K562 (cell line): ENCODE results near the gene NMNAT1. TPM values are rescaled to one million over a fixed set of nuclear protein-coding genes. Genes with fewer than 3 reads are reported as not detected.
A peak's percentile ranks its signal among the peaks of the same experiment; 100 is the strongest.

Source experiments
- HDAC8 ChIP-seq: fragments of 450-650 bp; IDR thresholded peaks from 2 replicates; pipeline ENCODE4 v1.6.1; 2016; ENCODE audit warnings: mild to moderate bottlenecking, missing genetic modification characterization, moderate library complexity, missing compliant biosample characterization
- LEF1 ChIP-seq: fragments of 450-650 bp; IDR thresholded peaks from 2 replicates; pipeline ENCODE4 v1.6.1; 2016; ENCODE audit warnings: mild to moderate bottlenecking
- NFXL1 ChIP-seq: fragments of 450-650 bp; formaldehyde crosslinking; IDR thresholded peaks from 2 replicates; pipeline ENCODE4 v1.4.0; 2021; ENCODE audit warnings: mild to moderate bottlenecking
- SNAPC5 ChIP-seq: fragments of 250-450 bp; sonication (Bioruptor Pico); IDR thresholded peaks from 2 replicates; pipeline ENCODE4 v1.8.0; 2021; ENCODE audit warnings: moderate library complexity, mild to moderate bottlenecking, inconsistent platforms
- TBP ChIP-seq: optimal IDR thresholded peaks from 2 replicates; pipeline ENCODE3; 2011; ENCODE audit warnings: low read depth, low read length, improper control_type of control experiment
- U2AF2 ChIP-seq: fragments of 200-400 bp; formaldehyde crosslinking; optimal IDR thresholded peaks from 2 replicates; pipeline ENCODE3; 2017; ENCODE audit warnings: low read depth, mild to moderate bottlenecking, low read length
- ZNF280A ChIP-seq: fragments of 450-650 bp; IDR thresholded peaks from 2 replicates; pipeline ENCODE4 v1.6.1; 2018; ENCODE audit warnings: mild to moderate bottlenecking, low read depth; ENCODE audit not compliant: partially characterized antibody
- polyA plus RNA-seq, 8 experiments: library from polyadenylated mRNA; depleted of rRNA in 4 of 8; stranded (reverse) in 5 of 8; unstranded in 3 of 8; fragments of >200 nt; fragmentation: Nextera tagmentation in 2 of 8; fragmentation: Illumina TruSeq in 1 of 8; extraction: Ambion mirVana in 2 of 8; extraction: Trizol in 1 of 8; gene quantifications; 2 replicates each; pipeline versions ENCODE4 v1.2.1 to v1.2.3, GENCODE V29; 2011 to 2014; ENCODE audit warnings: inconsistent platforms in 1 of 8, missing spikeins in 1 of 8
- total RNA-seq, 7 experiments: library from RNA; depleted of rRNA in 6 of 7; stranded (reverse); fragments of >200 nt in 6 of 7; fragmentation: Illumina TruSeq in 2 of 7; extraction: Trizol in 2 of 7; gene quantifications; 2 replicates each; pipeline versions ENCODE4 v1.2.1 to v1.2.3, GENCODE V29; 2011 to 2021; ENCODE audit warnings: low replicate concordance in 1 of 7
- TF ChIP-seq, protein P1 (sequence below): fragments of 450-650 bp; IDR thresholded peaks from 2 replicates; pipeline ENCODE4 v1.6.1; 2016; ENCODE audit warnings: mild to moderate bottlenecking, moderate library complexity
- TF ChIP-seq, protein P2 (sequence below), 2 experiments: fragments of 150-350 bp in 1 of 2; IDR thresholded peaks; 2 replicates each; pipeline ENCODE4 v1.6.1; 2012 to 2016; ENCODE audit warnings: low read depth in 2 of 2, low read length in 2 of 2, mild to moderate bottlenecking in 1 of 2, moderate library complexity in 1 of 2

Gene NMNAT1
- total and polyA plus RNA-seq, 9 of the 15 experiments (the other 6 are each of a cell fraction or from before 2014, with no cell fraction given): 5.1 to 14.6 (median 12.1) TPM

DNA sequence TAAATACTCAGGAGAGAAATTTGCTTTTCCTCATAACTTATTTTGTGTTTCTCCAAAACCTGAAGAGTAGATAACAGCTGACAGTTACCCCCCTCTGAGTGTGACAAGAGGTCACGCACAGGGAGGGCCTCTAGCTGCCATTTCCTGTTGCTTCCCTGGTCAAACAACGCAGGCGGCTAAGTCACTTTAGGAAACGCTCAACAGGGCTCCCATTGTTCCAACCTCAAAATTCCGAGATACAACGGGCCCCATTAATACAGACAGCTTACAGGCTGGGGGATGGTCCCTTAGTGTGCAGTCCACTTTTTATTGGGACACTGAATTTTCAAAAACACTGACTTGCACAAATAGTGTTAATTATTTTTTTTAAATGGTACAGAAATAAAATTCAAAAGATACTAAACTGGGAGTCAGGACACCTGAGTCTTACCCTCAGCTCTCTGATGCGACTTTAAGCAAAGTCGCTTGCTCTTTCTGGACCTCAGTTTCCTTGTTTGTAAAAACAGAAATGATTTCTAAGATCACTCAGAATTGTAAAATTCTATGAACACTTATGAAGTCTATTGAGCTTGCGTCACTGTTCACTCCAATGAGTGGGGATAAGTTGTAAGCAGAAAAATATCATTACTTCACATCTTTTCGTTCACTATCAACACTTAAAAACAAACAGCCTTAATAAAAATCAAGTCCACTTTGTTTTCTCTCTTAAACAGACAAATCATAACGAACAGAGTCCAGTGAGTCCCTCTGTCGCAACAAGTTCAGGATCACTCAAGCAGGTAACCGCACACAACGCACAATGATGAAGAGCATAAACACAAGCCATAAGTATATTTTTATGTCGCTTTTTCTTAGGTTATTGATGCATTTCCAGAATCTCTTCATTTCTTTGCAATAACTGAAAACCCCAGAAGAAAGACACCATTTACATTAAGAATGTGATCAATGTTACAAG is 13.6 kb upstream of the NMNAT1 start (continued):
- TF ChIP-seq, protein P1, sequence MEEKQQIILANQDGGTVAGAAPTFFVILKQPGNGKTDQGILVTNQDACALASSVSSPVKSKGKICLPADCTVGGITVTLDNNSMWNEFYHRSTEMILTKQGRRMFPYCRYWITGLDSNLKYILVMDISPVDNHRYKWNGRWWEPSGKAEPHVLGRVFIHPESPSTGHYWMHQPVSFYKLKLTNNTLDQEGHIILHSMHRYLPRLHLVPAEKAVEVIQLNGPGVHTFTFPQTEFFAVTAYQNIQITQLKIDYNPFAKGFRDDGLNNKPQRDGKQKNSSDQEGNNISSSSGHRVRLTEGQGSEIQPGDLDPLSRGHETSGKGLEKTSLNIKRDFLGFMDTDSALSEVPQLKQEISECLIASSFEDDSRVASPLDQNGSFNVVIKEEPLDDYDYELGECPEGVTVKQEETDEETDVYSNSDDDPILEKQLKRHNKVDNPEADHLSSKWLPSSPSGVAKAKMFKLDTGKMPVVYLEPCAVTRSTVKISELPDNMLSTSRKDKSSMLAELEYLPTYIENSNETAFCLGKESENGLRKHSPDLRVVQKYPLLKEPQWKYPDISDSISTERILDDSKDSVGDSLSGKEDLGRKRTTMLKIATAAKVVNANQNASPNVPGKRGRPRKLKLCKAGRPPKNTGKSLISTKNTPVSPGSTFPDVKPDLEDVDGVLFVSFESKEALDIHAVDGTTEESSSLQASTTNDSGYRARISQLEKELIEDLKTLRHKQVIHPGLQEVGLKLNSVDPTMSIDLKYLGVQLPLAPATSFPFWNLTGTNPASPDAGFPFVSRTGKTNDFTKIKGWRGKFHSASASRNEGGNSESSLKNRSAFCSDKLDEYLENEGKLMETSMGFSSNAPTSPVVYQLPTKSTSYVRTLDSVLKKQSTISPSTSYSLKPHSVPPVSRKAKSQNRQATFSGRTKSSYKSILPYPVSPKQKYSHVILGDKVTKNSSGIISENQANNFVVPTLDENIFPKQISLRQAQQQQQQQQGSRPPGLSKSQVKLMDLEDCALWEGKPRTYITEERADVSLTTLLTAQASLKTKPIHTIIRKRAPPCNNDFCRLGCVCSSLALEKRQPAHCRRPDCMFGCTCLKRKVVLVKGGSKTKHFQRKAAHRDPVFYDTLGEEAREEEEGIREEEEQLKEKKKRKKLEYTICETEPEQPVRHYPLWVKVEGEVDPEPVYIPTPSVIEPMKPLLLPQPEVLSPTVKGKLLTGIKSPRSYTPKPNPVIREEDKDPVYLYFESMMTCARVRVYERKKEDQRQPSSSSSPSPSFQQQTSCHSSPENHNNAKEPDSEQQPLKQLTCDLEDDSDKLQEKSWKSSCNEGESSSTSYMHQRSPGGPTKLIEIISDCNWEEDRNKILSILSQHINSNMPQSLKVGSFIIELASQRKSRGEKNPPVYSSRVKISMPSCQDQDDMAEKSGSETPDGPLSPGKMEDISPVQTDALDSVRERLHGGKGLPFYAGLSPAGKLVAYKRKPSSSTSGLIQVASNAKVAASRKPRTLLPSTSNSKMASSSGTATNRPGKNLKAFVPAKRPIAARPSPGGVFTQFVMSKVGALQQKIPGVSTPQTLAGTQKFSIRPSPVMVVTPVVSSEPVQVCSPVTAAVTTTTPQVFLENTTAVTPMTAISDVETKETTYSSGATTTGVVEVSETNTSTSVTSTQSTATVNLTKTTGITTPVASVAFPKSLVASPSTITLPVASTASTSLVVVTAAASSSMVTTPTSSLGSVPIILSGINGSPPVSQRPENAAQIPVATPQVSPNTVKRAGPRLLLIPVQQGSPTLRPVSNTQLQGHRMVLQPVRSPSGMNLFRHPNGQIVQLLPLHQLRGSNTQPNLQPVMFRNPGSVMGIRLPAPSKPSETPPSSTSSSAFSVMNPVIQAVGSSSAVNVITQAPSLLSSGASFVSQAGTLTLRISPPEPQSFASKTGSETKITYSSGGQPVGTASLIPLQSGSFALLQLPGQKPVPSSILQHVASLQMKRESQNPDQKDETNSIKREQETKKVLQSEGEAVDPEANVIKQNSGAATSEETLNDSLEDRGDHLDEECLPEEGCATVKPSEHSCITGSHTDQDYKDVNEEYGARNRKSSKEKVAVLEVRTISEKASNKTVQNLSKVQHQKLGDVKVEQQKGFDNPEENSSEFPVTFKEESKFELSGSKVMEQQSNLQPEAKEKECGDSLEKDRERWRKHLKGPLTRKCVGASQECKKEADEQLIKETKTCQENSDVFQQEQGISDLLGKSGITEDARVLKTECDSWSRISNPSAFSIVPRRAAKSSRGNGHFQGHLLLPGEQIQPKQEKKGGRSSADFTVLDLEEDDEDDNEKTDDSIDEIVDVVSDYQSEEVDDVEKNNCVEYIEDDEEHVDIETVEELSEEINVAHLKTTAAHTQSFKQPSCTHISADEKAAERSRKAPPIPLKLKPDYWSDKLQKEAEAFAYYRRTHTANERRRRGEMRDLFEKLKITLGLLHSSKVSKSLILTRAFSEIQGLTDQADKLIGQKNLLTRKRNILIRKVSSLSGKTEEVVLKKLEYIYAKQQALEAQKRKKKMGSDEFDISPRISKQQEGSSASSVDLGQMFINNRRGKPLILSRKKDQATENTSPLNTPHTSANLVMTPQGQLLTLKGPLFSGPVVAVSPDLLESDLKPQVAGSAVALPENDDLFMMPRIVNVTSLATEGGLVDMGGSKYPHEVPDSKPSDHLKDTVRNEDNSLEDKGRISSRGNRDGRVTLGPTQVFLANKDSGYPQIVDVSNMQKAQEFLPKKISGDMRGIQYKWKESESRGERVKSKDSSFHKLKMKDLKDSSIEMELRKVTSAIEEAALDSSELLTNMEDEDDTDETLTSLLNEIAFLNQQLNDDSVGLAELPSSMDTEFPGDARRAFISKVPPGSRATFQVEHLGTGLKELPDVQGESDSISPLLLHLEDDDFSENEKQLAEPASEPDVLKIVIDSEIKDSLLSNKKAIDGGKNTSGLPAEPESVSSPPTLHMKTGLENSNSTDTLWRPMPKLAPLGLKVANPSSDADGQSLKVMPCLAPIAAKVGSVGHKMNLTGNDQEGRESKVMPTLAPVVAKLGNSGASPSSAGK: no peak
- TF ChIP-seq, protein P2, sequence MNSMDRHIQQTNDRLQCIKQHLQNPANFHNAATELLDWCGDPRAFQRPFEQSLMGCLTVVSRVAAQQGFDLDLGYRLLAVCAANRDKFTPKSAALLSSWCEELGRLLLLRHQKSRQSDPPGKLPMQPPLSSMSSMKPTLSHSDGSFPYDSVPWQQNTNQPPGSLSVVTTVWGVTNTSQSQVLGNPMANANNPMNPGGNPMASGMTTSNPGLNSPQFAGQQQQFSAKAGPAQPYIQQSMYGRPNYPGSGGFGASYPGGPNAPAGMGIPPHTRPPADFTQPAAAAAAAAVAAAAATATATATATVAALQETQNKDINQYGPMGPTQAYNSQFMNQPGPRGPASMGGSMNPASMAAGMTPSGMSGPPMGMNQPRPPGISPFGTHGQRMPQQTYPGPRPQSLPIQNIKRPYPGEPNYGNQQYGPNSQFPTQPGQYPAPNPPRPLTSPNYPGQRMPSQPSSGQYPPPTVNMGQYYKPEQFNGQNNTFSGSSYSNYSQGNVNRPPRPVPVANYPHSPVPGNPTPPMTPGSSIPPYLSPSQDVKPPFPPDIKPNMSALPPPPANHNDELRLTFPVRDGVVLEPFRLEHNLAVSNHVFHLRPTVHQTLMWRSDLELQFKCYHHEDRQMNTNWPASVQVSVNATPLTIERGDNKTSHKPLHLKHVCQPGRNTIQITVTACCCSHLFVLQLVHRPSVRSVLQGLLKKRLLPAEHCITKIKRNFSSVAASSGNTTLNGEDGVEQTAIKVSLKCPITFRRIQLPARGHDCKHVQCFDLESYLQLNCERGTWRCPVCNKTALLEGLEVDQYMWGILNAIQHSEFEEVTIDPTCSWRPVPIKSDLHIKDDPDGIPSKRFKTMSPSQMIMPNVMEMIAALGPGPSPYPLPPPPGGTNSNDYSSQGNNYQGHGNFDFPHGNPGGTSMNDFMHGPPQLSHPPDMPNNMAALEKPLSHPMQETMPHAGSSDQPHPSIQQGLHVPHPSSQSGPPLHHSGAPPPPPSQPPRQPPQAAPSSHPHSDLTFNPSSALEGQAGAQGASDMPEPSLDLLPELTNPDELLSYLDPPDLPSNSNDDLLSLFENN (IDR thresholded peaks at IDR 0.05; ENCODE audit: low read depth in 2 of 2, low read length in 2 of 2): no peak
- TF ChIP-seq LEF1: peak; percentile 86
- TF ChIP-seq NFXL1 (CRISPR knock-in tag): no peak
- peak; percentile 41 for TF ChIP-seq TBP
- TF ChIP-seq SNAPC5 (CRISPR knock-in tag): no peak
- TF ChIP-seq ZNF280A: no peak
- TF ChIP-seq U2AF2: no peak
- TF ChIP-seq HDAC8 (tag): no peak
